GM11168 (cell line): ENCODE measurements around the gene DENND5B.
"Not testable (repeated sequence)": the region's sequence is repeated elsewhere in the genome, so short reads cannot be mapped to it uniquely, and the experiment has no call there.

Experiments
- in situ Hi-C: fragments of 300-500 bp; cut with MboI; formaldehyde crosslinking; loops from one replicate; pipeline ENCODE4 v1.12.0; 2022; ENCODE audit warnings: low sequenced_read_pairs; ENCODE audit not compliant: unreplicated experiment

DENND5B gene

DNA sequence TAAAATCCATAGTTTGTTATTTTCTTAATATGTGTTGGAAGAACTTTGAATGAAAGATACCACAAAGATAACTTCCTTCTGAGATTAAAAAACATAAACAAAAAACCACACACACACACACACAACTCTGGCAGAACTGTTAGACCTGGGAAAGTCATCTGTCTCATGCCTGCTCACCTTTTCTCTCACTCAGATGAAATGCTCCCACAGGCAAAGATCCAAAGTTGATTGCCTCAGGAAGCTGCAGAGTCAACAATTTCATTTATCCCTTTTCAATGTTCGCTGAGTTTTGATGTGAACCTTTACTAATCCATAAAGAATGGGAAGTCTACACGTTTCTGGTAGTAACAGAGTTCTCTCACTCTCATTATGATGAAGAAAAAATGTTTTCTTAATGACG lies 112.0 kb downstream of the DENND5B start:
- in situ Hi-C loops: no loop called here

- in situ Hi-C loops: no loop called here
Measured at GRCh38 chr12:31478425-31478824, 112.5 kb downstream of the DENND5B start.

- in situ Hi-C loops: no loop called here
Measured at GRCh38 chr12:31477687-31478086, 113.2 kb downstream of the DENND5B start.

GRCh38 chr12:31476437-31476836 lies 114.5 kb downstream of the DENND5B start:
- in situ Hi-C loops: no loop called here

- in situ Hi-C loops: not testable (repeated sequence)
Measured at GRCh38 chr12:31475610-31476009, 115.3 kb downstream of the DENND5B start.

- in situ Hi-C loops: no loop called here
Measured at GRCh38 chr12:31474751-31475150, 116.2 kb downstream of the DENND5B start.

DNA sequence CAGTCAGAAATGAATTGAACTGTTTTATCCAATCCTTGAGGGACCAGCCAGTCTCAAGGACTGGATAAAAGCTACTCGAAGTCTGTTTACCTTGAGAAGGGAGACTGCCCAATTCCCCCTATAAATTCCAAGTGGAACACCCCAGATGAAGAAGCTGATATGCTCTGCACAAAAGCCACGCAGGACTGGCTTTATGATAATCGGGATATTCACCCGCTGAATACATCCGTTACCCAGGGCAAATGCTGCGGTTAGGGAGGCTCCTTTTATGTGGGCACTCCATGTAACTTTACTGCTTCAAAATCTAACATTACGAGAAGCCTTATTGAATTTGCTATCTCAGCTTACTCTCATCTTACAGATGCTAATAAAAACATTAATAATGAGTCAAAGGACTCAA lies 119.1 kb downstream of the DENND5B start:
- in situ Hi-C loops: no loop called here

DNA sequence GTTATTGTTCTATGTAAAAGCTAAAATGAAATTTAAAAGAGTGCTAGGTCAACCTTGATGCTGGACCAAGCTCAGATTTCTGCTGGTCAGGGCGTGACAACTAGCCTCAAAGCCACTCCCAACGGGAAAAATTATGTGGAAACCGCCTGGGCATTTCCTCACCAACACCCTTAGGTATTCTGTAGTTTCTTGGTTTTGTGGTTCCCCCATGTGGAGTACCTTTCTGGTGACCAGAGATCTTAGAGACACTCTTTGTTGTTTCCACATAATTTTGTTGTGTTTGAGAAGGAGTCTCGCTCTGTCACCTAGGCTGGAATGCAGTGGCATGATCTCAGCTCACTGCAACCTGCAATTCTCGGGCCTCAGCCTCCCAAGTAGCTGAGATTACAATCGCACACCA lies 119.9 kb downstream of the DENND5B start:
- in situ Hi-C loops: no loop called here

DNA sequence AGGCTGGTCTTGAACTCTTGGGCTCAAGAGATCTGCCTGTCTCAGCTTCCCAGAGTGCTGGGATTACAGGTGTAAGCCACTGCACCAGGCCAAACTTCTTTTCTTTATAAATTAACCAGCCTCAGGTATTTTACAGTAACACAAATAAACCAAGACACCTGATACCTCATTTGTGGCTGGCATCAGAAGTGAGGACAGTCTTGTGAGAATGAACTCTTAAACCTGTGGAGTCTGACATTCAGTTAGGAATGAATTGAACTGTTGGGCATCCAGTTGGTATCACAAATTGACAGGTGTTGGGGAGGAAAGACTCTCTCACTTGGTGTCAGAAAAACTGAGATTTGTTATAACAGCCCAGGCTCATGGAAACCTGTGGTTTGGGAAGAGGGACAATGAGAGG lies 120.5 kb downstream of the DENND5B start:
- in situ Hi-C loops: no loop called here

- in situ Hi-C loops: no loop called here
Measured at GRCh38 chr12:31466768-31467167, 124.2 kb downstream of the DENND5B start.

DNA sequence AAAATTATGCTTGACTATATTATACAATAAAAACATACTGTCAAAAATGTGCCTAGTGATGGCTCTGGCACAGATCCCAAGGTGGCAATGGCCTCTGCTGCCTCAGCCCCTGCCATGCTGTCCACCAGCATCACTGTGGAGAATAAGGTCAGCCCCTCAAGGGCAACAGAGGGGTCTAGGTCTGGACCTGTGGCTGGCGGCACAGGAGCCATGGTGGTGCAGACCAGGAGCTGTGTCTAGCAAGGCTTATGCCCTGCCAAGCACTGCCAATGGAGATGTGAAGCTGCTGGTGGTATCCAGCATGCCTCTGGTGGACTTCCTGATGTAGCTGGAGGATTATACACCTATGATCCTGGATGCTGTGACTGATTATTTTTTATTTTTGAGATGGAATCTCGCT lies 125.9 kb downstream of the DENND5B start:
- in situ Hi-C loops: no loop called here

GRCh38 chr12:31460024-31460423 lies 130.9 kb downstream of the DENND5B start:
- in situ Hi-C loops: no loop called here

- in situ Hi-C loops: no loop called here
Measured at GRCh38 chr12:31456562-31456961, 134.4 kb downstream of the DENND5B start.

GRCh38 chr12:31444736-31445135 lies 146.2 kb downstream of the DENND5B start:
- in situ Hi-C loops: no loop called here

GRCh38 chr12:31440586-31440985 lies 150.3 kb downstream of the DENND5B start:
- in situ Hi-C loops: no loop called here

DNA sequence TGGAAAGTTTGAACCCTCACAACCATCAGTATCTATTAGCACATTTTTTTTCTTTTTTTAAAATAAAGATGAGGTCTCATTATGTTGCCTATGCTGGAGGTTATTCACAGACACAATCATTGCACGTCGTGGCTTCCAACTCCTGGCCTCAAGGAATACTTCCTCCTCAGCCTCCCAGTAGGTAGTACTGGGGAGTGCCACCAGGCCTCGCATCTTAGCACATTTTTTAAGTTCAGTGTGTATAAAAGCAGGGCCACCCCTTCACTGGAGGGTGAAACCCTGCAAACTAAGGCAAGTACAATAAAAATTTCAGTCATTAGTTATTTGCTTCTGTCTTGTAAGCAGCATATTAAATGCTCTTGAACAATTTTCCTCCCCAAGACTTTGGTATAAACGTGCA lies 150.8 kb downstream of the DENND5B start:
- in situ Hi-C loops: no loop called here

DNA sequence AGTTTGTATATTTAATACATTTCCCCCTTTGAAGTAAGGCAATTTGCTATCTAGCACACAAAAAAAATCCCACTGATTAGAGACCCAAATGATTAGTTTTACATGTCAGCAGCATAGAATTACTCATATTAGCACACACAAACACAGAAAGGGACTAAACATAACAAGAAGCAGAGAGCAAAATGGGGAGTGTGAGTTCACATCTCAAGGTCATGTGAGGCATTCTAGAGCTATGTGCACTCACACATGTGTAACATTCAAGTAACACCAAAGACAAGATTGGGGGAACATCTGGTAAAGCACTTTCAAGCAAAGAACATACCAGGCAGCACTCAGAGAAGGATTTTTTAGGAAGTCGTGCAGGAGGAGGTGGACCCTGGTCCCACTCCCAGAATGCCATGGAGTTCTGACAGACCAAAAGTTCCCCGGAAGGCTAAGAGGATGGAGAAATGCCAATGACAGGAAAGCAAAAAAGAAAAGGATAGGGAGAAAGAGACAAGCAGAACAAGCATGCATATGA lies 159.2 kb downstream of the DENND5B start:
- in situ Hi-C loops: no loop called here

- in situ Hi-C loops: no loop called here
Measured at GRCh38 chr12:31423405-31423804, 167.5 kb downstream of the DENND5B start.

DNA sequence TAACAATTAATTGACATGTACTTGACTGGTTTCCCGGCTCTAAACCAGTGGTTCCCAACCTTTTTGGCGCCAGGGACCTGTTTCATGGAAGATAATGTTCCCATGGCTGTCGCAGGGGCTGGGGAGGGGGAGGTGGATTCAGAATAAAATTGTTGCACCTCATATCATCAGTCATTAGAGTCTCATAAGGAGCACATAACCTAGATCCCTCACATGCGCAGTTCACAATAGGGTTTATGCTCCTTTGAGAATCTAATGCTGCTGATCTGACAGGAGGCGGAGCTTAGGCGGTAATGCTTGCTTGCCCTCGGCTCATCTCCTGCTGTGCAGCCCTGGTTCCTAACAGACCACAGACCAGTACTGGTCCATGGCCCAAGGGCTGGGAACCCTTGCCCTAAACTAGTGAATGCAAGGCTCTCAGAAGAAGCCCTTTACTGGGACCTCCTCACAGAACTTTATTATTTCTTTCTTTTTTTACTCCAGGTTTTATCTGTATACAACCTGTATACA lies 178.6 kb downstream of the DENND5B start:
- in situ Hi-C loops: no loop called here

DNA sequence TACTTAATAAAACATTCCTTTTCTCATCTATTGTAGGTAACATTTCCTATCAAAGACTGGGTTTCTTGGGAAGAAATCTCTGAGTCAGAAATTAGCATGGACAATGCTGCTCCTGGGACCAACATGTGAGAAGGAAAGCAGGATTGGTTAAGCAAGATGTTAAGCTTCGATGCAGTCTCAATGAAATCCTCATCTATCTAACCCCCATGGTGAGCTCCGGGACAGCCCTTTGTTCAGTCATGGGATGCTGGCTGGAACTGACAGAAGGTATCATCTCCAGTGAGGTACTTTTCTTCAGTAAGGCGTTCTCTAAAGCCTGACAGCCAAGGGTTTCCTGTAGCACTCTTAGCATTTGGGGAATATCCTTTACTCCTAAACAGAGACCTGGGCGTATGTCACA lies 182.2 kb downstream of the DENND5B start:
- in situ Hi-C loops: no loop called here

GRCh38 chr12:31407562-31407961 lies 183.4 kb downstream of the DENND5B start:
- in situ Hi-C loops: no loop called here

GRCh38 chr12:31406345-31406744 lies 184.6 kb downstream of the DENND5B start:
- in situ Hi-C loops: no loop called here

GRCh38 chr12:31405021-31405420 lies 185.9 kb downstream of the DENND5B start:
- in situ Hi-C loops: no loop called here
